CD14-positive monocyte (primary cell): Measurements from ENCODE around the gene KRTAP1-3. TPM values are rescaled to one million over a fixed set of nuclear protein-coding genes. Genes with fewer than 3 reads are reported as not detected.

Experiments used
- DNase-seq, 3 donors: peaks; one replicate each; pipeline ENCODE4 v3.0.0-alpha.2; 2011 to 2022
- H2AFZ ChIP-seq: 2 replicates; pipeline ENCODE4 v1.6.0; 2012; ENCODE audit warnings: mild to moderate bottlenecking, low read depth, low read length, inconsistent platforms; ENCODE audit not compliant: insufficient read depth, poor library complexity, severe bottlenecking
- H3K27ac ChIP-seq, 2 donors: 1 replicate in 1 of 2; 2 replicates in 1 of 2; pipeline ENCODE4 v1.5.1; 2012 to 2013; ENCODE audit warnings: low read length in 2 of 2, control low read depth in 1 of 2, inconsistent platforms in 1 of 2, low read depth in 1 of 2, mild to moderate bottlenecking in 1 of 2
- H3K27me3 ChIP-seq, 2 donors: one replicate each; pipeline versions ENCODE4 v1.6.0 to v1.6.1; 2011 to 2013; ENCODE audit warnings: low read length in 2 of 2; ENCODE audit not compliant: control insufficient read depth in 2 of 2, insufficient read depth in 2 of 2
- H3K36me3 ChIP-seq, 2 donors: replicated peaks in 1 of 2; 1 replicate in 1 of 2; 2 replicates in 1 of 2; pipeline versions ENCODE4 v1.5.1 to v1.6.1; 2012 to 2013; ENCODE audit warnings: low read length in 2 of 2, control low read depth in 1 of 2, inconsistent platforms in 1 of 2, mild to moderate bottlenecking in 1 of 2; ENCODE audit not compliant: insufficient read depth in 2 of 2, control insufficient read depth in 1 of 2
- H3K4me1 ChIP-seq, 2 donors: 1 replicate in 1 of 2; 2 replicates in 1 of 2; pipeline versions ENCODE4 v1.5.1 to v1.6.1; 2012 to 2013; ENCODE audit warnings: low read length in 2 of 2, control low read depth in 1 of 2, inconsistent platforms in 1 of 2, mild to moderate bottlenecking in 1 of 2, moderate library complexity in 1 of 2; ENCODE audit not compliant: insufficient read depth in 2 of 2, control insufficient read depth in 1 of 2
- H3K4me2 ChIP-seq: replicated peaks from 2 replicates; pipeline ENCODE3; 2012; ENCODE audit warnings: low read length, moderate library complexity, mild to moderate bottlenecking; ENCODE audit not compliant: poor library complexity, severe bottlenecking; ENCODE audit errors: extremely low read depth
- H3K4me3 ChIP-seq, 3 experiments: fragments of 200-600 bp in 1 of 3; sonication (generic) in 1 of 3; replicated peaks in 1 of 3; 1 replicate in 2 of 3; 2 replicates in 1 of 3; pipeline ENCODE4 v1.5.1; 2011 to 2013; ENCODE audit warnings: low read length in 3 of 3, mild to moderate bottlenecking in 3 of 3, control low read depth in 2 of 3, low read depth in 2 of 3, inconsistent platforms in 1 of 3, moderate library complexity in 1 of 3
- H3K79me2 ChIP-seq: 2 replicates; pipeline ENCODE4 v1.6.0; 2012; ENCODE audit warnings: mild to moderate bottlenecking, control low read depth, inconsistent platforms, low read length, moderate library complexity; ENCODE audit not compliant: insufficient read depth
- H3K9ac ChIP-seq: 2 replicates; pipeline ENCODE4 v1.6.0; 2017; ENCODE audit warnings: low read length, mild to moderate bottlenecking; ENCODE audit not compliant: insufficient read depth, poor library complexity, severe bottlenecking
- H3K9me3 ChIP-seq, 2 donors: replicated peaks in 1 of 2; 1 replicate in 1 of 2; 2 replicates in 1 of 2; pipeline versions ENCODE4 v1.5.1 to v1.6.1; 2012 to 2013; ENCODE audit warnings: low read length in 2 of 2, control low read depth in 1 of 2; ENCODE audit not compliant: control insufficient read depth in 1 of 2, insufficient read depth in 1 of 2
- H4K20me1 ChIP-seq: 2 replicates; pipeline ENCODE4 v1.6.0; 2012; ENCODE audit warnings: mild to moderate bottlenecking, low read length, control low read depth, moderate library complexity; ENCODE audit not compliant: insufficient read depth
- H3K27ac Mint-ChIP-seq, 7 donors: one replicate each; pipeline ENCODE4 v1.8.0; 2020; ENCODE audit warnings: mild to moderate bottlenecking in 7 of 7, mixed read lengths in 7 of 7, moderate library complexity in 6 of 7, inconsistent platforms in 2 of 7
- H3K27me3 Mint-ChIP-seq, 3 donors: one replicate each; pipeline ENCODE4 v1.8.0; 2021 to 2022; ENCODE audit warnings: low read depth in 3 of 3, mild to moderate bottlenecking in 3 of 3, mixed read lengths in 3 of 3, moderate library complexity in 3 of 3, inconsistent platforms in 1 of 3
- H3K36me3 Mint-ChIP-seq, 2 donors: one replicate each; pipeline ENCODE4 v1.8.0; 2020; ENCODE audit warnings: mixed read lengths in 2 of 2, inconsistent platforms in 1 of 2, mild to moderate bottlenecking in 1 of 2
- H3K4me1 Mint-ChIP-seq: one replicate; pipeline ENCODE4 v1.8.0; 2020; ENCODE audit warnings: mild to moderate bottlenecking, mixed read lengths
- H3K4me3 Mint-ChIP-seq, 2 donors: one replicate each; pipeline ENCODE4 v1.8.0; 2020; ENCODE audit warnings: mild to moderate bottlenecking in 2 of 2, mixed read lengths in 2 of 2, moderate library complexity in 1 of 2
- H3K9me3 Mint-ChIP-seq, 7 donors: one replicate each; pipeline ENCODE4 v1.8.0; 2020 to 2022; ENCODE audit warnings: mixed read lengths in 7 of 7, mild to moderate bottlenecking in 6 of 7, moderate library complexity in 6 of 7, inconsistent platforms in 2 of 7
- WGBS: methylation state at CpG from one replicate; pipeline ENCODE4 v1.1.5; 2013; ENCODE audit warnings: missing lambda C conversion rate; ENCODE audit not compliant: insufficient coverage; 5-methylcytosine and 5-hydroxymethylcytosine counted together
- intact Hi-C, 2 donors: fragments of 100-400 bp; cut with micrococcal nuclease; formaldehyde crosslinking; loops; one replicate each; pipeline versions ENCODE4 v1.15.0 to v1.15.1; 2023
- polyA plus RNA-seq, 3 donors: library from polyadenylated mRNA; depleted of rRNA in 1 of 3; unstranded in 2 of 3; stranded (reverse) in 1 of 3; fragments of 300-500 nt in 2 of 3; fragments of >200 nt in 1 of 3; fragmentation: Illumina TruSeq in 2 of 3; gene quantifications; 1 replicate in 2 of 3; 2 replicates in 1 of 3; pipeline ENCODE4 v1.2.3, GENCODE V29; 2012 to 2021
- TF ChIP-seq, protein P1 (sequence below): fragments of 200-600 bp; IDR thresholded peaks from one replicate; pipeline ENCODE4 v1.8.0; 2022; ENCODE audit warnings: antibody characterized with exemption, mild to moderate bottlenecking

KRTAP1-3 gene
- polyA plus RNA-seq, 3 donors, result not detected

DNA sequence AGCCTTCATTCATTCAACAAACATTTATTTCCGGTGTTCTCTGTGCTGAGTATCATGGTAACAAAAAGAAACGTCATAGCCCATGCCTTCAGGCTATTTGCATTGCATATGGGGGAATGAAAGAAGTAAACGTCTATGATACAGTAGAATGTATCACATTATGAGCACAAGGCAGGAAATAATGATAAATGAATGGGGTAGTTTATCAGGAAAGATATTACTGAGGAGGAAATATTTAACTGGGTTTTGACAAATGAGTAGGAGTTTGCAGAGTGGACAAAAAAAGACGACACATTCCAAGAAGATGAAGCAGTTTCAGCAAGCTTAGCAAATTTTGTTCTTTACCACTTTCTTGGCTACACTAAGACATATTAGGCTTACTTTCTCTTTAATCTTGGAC is 48.0 kb upstream of the KRTAP1-3 start:
- Histone ChIP-seq H3K4me3 (no peak overlapping the region), H3K9me3 (no peaks in the 10 kb centered on the region), H4K20me1 (no peaks in the 10 kb centered on the region), H3K36me3 (no peaks in the 10 kb centered on the region), H3K4me1 (no peaks in the 10 kb centered on the region), H3K79me2 (no peaks in the 10 kb centered on the region), H3K27ac (no peak overlapping the region), H3K9ac (no peak overlapping the region), H2AFZ (no peak overlapping the region), H3K27me3 (no peaks in the 10 kb centered on the region), H3K4me2 (no peak overlapping the region)
- peaks cover 0 to 5% (median 0%) of the 10 kb centered on the region in 7 donors for H3K9me3 Mint-ChIP-seq
- intact Hi-C loops, result no loop called here
- no peak overlapping the region for H3K27ac Mint-ChIP-seq
- peaks cover 0 to 2% (median under 1%) of the 10 kb centered on the region in 3 donors for H3K27me3 Mint-ChIP-seq
- TF ChIP-seq, protein P1, sequence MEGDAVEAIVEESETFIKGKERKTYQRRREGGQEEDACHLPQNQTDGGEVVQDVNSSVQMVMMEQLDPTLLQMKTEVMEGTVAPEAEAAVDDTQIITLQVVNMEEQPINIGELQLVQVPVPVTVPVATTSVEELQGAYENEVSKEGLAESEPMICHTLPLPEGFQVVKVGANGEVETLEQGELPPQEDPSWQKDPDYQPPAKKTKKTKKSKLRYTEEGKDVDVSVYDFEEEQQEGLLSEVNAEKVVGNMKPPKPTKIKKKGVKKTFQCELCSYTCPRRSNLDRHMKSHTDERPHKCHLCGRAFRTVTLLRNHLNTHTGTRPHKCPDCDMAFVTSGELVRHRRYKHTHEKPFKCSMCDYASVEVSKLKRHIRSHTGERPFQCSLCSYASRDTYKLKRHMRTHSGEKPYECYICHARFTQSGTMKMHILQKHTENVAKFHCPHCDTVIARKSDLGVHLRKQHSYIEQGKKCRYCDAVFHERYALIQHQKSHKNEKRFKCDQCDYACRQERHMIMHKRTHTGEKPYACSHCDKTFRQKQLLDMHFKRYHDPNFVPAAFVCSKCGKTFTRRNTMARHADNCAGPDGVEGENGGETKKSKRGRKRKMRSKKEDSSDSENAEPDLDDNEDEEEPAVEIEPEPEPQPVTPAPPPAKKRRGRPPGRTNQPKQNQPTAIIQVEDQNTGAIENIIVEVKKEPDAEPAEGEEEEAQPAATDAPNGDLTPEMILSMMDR, result no peak
- DNase-seq, result no peak
- WGBS, result 95% methylated on average over 2 of the region's 4 CpGs
- no peaks in the 10 kb centered on the region for H3K4me1 Mint-ChIP-seq
- no peak overlapping the region for H3K4me3 Mint-ChIP-seq
- no peaks in the 10 kb centered on the region for H3K36me3 Mint-ChIP-seq

DNA sequence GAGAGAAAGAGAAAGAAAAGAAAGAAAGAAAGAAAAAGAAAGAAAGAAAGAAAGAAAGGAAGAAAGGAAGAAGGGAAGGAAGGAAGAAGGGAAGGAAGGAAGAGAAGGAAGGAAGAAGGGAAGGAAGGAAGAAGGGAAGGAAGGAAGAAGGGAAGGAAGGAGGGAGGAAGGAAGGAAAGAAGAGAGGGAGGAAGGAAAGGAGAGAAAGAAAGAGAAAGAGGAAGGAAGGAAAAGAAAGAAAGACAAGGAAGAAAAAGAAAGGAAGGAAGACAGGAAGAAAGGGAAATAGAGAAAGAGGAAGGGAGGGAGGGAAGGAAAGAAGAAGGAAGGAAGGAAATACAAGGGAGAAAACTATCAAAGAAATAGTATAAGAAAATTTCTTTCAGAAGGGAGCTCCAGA is 42.1 kb upstream of the KRTAP1-3 start:
- DNase-seq, result no peak
- Histone ChIP-seq H3K27ac (no peak overlapping the region), H3K9me3 (no peaks in the 10 kb centered on the region), H3K4me2 (no peak overlapping the region), H4K20me1 (no peaks in the 10 kb centered on the region), H3K4me3 (no peak overlapping the region), H3K9ac (no peak overlapping the region), H3K36me3 (no peaks in the 10 kb centered on the region), H3K27me3 (no peaks in the 10 kb centered on the region), H3K79me2 (no peaks in the 10 kb centered on the region), H3K4me1 (no peaks in the 10 kb centered on the region), H2AFZ (no peak overlapping the region)
- Mint-ChIP-seq H3K27me3 (peaks cover 2 to 5% (median 3%) of the 10 kb centered on the region in 3 donors), H3K27ac (no peak overlapping the region), H3K4me3 (no peak overlapping the region), H3K4me1 (no peaks in the 10 kb centered on the region), H3K9me3 (peaks cover 0 to 8% (median 5%) of the 10 kb centered on the region in 7 donors), H3K36me3 (no peaks in the 10 kb centered on the region)
- intact Hi-C loops, result no loop called here
- TF ChIP-seq, protein P1, result no peak
